ENCODE results near the gene SLC9C2.
"Not testable (repeated sequence)": the region's sequence is repeated elsewhere in the genome, so short reads cannot be mapped to it uniquely, and the experiment has no call there.

Gene SLC9C2

DNA sequence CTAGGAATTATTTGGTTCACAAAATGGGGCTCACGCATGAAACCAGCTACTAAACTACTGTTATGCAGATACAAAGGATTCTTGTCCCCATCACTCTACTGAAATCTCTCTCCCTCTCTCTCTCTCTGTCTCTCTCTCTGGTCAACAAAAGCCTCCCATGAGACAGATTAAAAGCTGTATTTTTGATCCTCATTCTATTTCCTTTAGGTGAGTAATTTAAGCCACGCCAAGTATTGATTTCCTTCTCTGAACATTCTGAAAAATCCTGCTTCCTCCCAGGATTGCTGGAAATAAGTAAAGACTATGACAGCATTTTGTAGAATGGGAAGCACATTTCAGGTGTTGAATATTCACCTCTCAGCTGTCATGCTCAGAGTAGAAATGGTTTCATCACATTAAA is 82.1 kb downstream of the SLC9C2 start:
- DNase-seq = no peak

- DNase-seq = not testable (repeated sequence)
Measured at GRCh38 chr1:173514503-173514902, 88.4 kb downstream of the SLC9C2 start.

DNA sequence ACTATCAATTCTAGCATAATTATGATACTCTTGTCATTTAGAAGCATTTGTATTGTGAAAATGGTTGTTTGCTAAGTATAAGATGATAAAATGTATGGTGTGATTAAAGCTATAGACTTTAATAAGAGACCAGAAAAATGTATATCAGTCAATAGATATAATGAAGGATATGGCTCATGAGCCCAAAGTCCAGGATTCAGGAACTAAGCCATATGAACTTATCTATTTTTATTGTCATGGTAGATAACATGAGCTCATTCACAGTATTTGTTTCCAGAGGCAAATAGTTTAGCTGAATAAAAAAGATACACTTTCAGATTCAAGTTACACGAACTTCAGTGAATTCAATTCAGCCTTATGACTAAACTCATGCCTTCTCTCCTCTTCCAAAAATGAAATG is 93.1 kb downstream of the SLC9C2 start:
- DNase-seq = no peak

DNA sequence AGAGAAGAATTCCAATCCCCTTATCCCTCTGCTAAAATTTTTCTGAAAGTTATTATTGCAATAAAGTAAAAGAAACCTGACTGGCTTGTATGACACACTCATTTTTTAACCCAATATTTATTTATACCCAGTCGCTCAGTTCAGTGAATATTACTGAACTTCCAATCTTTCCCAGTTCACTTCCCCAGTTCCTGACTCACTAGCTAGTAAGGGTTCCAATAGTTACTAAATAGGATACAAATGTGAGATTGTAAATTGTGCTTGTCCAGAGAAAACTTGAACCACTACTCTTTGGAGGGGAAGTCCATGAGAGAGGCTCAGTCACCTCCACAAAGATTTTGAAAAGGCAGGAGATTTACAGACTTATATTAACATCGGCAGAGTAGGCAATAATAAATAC is 94.3 kb downstream of the SLC9C2 start:
- no peak for DNase-seq

DNA sequence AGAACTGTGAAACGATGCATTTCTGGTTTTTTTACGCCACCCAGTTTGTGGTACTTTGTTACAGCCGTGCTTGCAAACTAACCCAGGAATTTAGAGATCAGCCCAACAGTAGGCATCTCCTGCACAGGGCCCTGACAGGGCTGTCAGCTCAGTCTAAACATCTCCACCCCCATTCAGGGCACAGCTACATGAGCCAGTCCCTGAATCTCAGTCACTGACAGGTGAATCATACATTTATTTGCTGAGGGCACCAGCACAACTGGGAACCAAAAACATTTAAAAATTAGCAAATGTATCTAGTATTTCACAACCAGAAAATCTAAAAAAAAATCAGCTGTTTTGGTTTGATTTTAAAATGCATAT is 95.0 kb downstream of the SLC9C2 start:
- DNase-seq = no peak

DNA sequence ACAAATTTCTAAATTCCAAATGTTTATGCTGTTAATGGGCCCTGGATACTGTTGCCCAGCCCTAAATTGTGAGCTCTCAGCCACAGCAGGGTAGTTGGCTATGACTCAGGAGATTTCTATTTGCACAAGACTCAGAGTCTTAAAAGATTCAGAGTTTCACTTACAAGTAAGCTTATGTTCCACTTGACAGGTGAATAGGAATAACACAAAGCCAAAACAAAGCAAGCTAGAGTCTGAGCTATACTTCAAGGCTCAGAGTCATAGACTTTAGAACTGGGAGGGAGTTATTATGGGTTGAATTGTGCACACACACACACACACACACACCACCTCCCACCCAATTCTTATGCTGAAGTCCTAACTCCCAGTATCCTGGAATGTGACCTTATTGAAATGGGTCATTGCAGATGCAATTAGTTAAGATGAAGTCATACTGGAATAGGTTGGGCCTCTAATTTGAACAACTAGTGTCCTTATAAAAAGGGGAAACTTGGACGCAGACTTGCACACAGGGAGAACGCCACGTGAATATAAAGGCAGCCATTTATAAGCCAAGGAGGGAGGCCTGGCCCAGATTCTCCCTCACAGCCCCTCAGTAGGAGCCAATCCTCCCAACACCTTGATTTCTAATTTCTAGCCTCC is 95.5 kb downstream of the SLC9C2 start:
- no peak for DNase-seq

DNA sequence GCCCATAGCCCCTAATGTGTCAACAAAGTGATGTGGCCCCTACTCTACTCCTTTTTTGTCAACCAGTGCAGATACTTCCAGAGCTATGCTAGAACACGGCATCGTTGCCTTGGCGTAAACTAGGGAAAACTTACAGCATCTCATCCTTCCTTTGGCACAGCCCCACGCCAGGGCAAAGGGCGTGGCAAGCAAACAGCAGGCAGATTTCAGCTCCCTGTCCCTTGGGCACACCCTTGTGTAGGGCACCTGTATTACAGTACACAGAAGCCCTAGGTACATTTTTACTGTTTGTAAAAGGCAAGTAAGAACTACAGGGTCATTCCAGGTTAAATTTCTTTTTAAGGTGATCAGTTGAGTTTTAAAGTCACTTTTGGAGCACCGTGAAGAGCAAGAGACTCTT is 96.4 kb downstream of the SLC9C2 start:
- DNase-seq = no peak

DNA sequence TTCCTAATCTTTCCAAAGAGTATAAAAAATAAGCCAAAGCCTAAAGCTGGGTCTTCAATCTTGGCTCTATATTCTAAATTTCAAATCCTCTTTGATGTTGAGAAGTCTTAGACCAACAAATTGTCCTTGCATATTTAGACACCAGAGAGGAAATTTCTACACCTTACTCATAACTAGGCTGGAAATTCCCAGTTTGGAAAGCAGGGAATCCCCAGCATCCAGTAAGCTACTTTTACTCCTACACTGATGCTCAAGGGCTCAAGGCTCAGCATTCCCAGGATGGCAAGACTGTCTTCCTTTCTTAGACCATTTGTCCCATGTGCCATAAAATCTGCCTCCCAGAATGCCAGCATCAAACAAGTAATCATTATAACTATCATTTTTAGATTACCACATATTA is 97.5 kb downstream of the SLC9C2 start:
- no peak for DNase-seq

GRCh38 chr1:173504268-173504667 is 98.6 kb downstream of the SLC9C2 start:
- no peak for DNase-seq

- DNase-seq = no peak
Measured at GRCh38 chr1:173503391-173503790, 99.5 kb downstream of the SLC9C2 start.

- DNase-seq = no peak
Measured at GRCh38 chr1:173502104-173502503, 100.8 kb downstream of the SLC9C2 start.

GRCh38 chr1:173499729-173500128 is 103.1 kb downstream of the SLC9C2 start:
- no peak for DNase-seq

DNA sequence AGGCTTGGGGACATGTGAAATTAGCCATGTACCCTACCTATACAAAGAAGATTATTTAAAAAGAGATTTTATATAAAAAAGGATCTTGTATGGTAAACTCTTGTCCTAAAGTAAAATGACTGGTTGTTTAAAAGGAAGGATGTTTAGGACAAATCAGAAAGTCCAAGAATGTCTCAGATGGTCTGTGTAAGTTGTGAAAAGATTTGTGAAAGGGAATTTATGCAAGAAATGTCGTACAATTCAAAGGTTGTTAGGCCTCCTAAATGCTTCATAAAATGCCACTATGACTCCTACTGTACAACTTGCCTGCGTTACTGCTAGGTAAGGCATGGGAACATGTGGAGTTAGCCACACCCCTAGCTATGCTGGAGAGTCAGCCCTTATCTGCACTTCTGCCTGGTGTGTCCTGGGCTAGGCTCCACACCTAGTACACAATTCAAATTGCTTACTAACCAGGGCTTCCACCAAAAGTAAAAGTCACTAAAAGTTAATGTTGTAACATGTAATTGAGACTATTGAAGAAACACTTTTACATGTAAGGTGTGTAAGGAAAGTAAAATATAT is 106.0 kb downstream of the SLC9C2 start:
- no peak for DNase-seq

DNA sequence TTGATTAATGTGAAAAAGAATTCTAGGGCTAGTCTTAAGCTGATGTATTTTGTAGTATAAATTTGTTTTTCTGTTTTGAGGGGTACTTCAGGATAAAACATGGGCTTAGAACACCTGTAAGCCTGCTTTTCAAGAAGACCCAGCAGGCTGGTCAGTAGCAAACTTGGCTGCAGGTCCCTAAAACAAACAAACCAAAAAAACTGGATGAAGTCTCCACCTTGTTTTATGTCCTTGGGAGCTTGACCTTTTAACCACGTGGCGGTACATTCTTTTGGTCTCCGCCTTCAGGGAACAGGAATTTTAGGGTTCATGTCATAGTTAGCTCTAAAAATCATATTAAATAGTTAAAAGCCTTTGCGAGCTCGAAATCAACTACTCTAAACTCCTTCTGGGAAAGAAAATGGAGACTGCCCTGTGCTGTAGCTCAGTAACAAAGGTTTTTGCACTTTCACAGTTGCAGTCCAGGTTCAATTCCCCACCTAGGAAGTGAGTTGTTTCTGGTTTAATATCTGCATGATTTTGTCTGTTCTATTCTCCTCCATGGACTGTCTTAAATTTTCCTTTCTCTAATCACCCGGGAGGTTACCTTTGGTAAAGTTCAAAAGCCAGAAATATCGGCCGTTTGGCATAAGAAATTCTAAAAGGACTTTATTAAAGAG is 107.1 kb downstream of the SLC9C2 start:
- no peak for DNase-seq

DNA sequence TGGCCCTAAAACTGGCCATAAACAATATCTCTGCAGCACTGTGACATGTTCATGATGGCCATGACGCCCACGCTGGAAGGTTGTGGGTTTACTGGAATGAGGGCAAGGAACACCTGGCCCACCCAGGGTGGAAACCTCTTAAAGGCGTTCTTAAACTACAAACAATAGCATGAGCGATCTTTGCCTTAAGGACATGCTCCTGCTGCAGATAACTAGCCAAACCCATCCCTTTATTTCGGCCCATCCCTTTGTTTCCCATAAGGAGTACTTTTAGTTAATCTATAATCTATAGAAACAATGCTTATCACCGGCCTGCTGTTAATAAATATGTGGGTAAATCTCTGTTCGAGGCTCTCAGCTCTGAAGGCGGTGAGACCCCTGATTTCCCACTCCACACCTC is 109.7 kb downstream of the SLC9C2 start:
- DNase-seq = not testable (repeated sequence)

DNA sequence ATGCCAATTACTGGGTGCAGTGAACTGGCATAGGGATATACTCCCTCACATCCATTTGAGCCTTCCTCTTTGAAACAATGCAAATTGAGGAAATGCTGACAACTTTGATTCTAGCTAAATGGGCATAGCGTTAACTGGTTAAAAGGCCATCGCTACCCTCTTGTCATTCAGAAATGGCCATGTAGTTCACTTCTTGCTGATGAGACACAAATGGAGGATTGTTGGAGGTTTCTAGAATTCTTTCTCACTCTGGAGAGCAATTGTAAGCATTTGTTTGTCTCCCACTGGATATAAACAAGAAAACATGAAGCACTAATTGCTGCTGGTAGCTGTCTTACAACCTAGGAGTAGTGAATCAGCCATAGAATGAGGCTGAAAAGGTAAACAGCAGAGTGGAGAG is 111.4 kb downstream of the SLC9C2 start:
- no peak for DNase-seq

GRCh38 chr1:173489929-173490328 is 112.9 kb downstream of the SLC9C2 start:
- DNase-seq = no peak

DNA sequence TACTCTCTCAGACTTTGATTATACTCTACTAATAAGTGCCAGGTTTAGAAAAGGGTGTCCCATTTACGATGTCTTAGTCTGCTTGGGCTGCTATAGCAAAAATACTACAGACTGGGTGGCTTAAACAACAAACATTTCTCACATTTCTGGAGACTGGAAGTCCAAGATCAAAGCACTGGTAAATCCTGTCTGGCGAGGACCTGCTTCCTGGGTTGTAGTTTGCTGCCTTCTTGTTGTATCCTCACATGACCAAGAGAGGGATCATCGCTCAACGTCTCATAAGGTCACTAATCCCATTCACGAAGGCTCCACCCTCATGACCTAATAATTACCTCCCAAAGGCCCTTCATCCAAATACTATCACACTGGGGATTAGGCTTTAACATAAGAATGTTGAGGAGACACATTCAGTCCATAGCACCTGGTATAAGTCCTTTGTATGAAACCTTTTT is 113.7 kb downstream of the SLC9C2 start:
- no peak for DNase-seq

- no peak for DNase-seq
Measured at GRCh38 chr1:173488001-173488400, 114.9 kb downstream of the SLC9C2 start.

- DNase-seq = no peak
Measured at GRCh38 chr1:173485401-173485800, 117.5 kb downstream of the SLC9C2 start.

DNA sequence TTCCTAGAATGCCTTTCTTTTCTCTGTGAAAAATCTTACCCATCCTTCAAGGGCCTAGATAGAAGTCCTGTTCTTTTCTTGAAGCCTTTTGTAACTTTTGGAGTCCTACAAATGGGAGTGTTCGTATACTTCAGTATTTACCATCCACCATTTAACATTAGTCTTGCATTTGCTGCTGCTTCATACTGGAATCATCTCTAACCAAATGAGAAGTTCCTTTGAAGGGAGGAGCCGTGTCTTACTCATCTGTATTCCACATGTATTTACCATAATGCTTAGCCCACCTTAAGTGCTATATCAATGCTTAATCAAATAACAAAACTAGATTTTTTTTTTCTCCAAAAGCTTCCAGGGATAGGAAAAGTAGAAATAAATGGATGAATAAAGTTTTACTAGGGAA is 118.6 kb downstream of the SLC9C2 start:
- DNase-seq = no peak

GRCh38 chr1:173482683-173483082 is 120.2 kb downstream of the SLC9C2 start:
- no peak for DNase-seq

GRCh38 chr1:173481195-173481772 is 121.6 kb downstream of the SLC9C2 start:
- no peak for DNase-seq

GRCh38 chr1:173479649-173480048 is 123.2 kb downstream of the SLC9C2 start:
- DNase-seq = no peak

Measured in activated CD4-positive, CD25-positive, alpha-beta regulatory T cell (primary cell).